SK-N-MC (cell line): ENCODE measurements around the gene PPP1R15B.
"Not testable (repeated sequence)": the region's sequence is repeated elsewhere in the genome, so short reads cannot be mapped to it uniquely, and the experiment has no call there.

Experiments used
- DNase-seq: peaks from one replicate; pipeline ENCODE4 v3.0.0-alpha.2; 2011; ENCODE audit warnings: low read depth, low spot score
- H3K27ac ChIP-seq: fragments of 200-600 bp; sonication (generic); 2 replicates; pipeline ENCODE4 v1.5.1; 2016; ENCODE audit warnings: mixed run types
- H3K36me3 ChIP-seq: fragments of 200-600 bp; sonication (generic); 2 replicates; pipeline ENCODE4 v1.6.1; 2017; ENCODE audit warnings: antibody characterized with exemption, low read length, mixed read lengths; ENCODE audit not compliant: insufficient read depth
- H3K4me3 ChIP-seq: fragments of 200-600 bp; sonication (generic); 2 replicates; pipeline ENCODE4 v1.5.1; 2016
- H3K9ac ChIP-seq: fragments of 200-600 bp; sonication (generic); 2 replicates; pipeline ENCODE4 v1.8.0; 2017; ENCODE audit warnings: mixed run types, mixed read lengths; ENCODE audit not compliant: insufficient read length
- H3K9me3 ChIP-seq: fragments of 200-600 bp; sonication (generic); 2 replicates; pipeline ENCODE4 v1.6.1; 2017; ENCODE audit warnings: low read depth, mild to moderate bottlenecking, antibody characterized with exemption, low read length, moderate library complexity, mixed read lengths
- EZH2 ChIP-seq: fragments of 200-600 bp; sonication (generic); IDR thresholded peaks from one replicate; pipeline ENCODE4 v1.6.1; 2017; ENCODE audit warnings: antibody characterized with exemption
- FOXP2 ChIP-seq: optimal IDR thresholded peaks from 2 replicates; pipeline ENCODE3; 2011; ENCODE audit warnings: mild to moderate bottlenecking, moderate library complexity; ENCODE audit not compliant: insufficient read depth; ENCODE audit errors: extremely low read length, control extremely low read depth
- POLR2AphosphoS5 ChIP-seq: IDR thresholded peaks from 2 replicates; pipeline ENCODE4 v1.6.1; 2012; ENCODE audit warnings: mild to moderate bottlenecking, low read depth, low read length, borderline replicate concordance

PPP1R15B gene

DNA sequence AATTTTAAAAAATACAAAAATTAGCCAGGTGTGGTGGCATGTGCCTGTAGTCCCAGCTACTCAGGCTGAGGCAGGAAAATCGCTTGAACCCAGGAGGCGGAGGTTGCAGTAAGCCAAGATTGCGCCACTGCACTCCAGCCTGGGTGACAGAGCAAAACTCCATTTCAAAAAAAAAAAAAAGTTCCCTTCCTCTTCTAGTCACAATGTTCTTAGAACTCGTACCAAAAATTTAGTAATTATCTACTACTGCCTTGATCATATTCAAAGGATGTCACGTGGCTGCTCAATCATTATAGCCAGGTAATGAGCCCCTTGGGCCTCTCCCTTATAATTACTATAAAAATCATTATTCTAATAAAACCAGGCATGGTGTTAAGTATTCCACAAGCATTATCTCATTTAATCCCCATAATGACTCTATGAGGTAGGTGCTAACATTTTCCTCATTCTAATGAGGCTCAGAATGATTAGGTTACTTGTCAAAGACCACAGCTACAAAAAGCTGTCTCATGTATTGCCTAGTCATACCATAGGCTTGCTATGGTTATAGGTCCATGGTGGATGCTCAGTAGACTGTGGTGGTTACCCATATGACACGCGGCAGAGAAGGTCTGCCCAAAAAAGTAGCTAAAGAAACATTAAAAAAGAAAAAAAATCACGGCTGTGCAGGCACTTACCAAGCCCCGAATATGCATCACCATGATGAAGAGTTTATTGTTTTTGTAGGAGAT, 15.5 kb upstream of the PPP1R15B start:
- H3K4me3 ChIP-seq: no peak overlapping the region
- DNase-seq: no peak
- peaks cover 12% of the 10 kb centered on the region; the same call in 1 of the 2 replicates for H3K36me3 ChIP-seq

GRCh38 chr1:204426474-204426873, 14.9 kb upstream of the PPP1R15B start:
- no peak for DNase-seq
- Histone ChIP-seq H3K9ac (no peak overlapping the region), H3K4me3 (no peak overlapping the region), H3K9me3 (no peaks in the 10 kb centered on the region), H3K27ac (no peak overlapping the region), H3K36me3 (peaks cover 7% of the 10 kb centered on the region; the same call in 1 of the 2 replicates)
- TF ChIP-seq EZH2 (no peak), POLR2AphosphoS5 (no peak), FOXP2 (no peak)

More for the DNA sequence above, 15.5 kb upstream of the PPP1R15B start:
- H3K9me3 ChIP-seq: no peaks in the 10 kb centered on the region
- TF ChIP-seq POLR2AphosphoS5 (no peak), EZH2 (no peak), FOXP2 (no peak)
- H3K9ac ChIP-seq: no peak overlapping the region
- no peak overlapping the region for H3K27ac ChIP-seq

- Histone ChIP-seq H3K9ac (no peak overlapping the region), H3K27ac (no peak overlapping the region), H3K9me3 (no peaks in the 10 kb centered on the region), H3K36me3 (peaks cover 9% of the 10 kb centered on the region; the same call in 1 of the 2 replicates), H3K4me3 (no peak overlapping the region)
- no peak for TF ChIP-seq POLR2AphosphoS5
- TF ChIP-seq EZH2: no peak
- no peak for TF ChIP-seq FOXP2
- DNase-seq: no peak
Observed at GRCh38 chr1:204426035-204426436, 14.4 kb upstream of the PPP1R15B start.

- no peak for TF ChIP-seq FOXP2
- TF ChIP-seq EZH2: no peak
- TF ChIP-seq POLR2AphosphoS5: no peak
- no peak overlapping the region for H3K9ac ChIP-seq
- no peak for DNase-seq
- H3K36me3 ChIP-seq: peaks cover 9% of the 10 kb centered on the region; the same call in 1 of the 2 replicates
- H3K9me3 ChIP-seq: no peaks in the 10 kb centered on the region
- no peak overlapping the region for H3K27ac ChIP-seq
- H3K4me3 ChIP-seq: no peak overlapping the region
Observed at GRCh38 chr1:204424621-204425020, 13.0 kb upstream of the PPP1R15B start.

DNA sequence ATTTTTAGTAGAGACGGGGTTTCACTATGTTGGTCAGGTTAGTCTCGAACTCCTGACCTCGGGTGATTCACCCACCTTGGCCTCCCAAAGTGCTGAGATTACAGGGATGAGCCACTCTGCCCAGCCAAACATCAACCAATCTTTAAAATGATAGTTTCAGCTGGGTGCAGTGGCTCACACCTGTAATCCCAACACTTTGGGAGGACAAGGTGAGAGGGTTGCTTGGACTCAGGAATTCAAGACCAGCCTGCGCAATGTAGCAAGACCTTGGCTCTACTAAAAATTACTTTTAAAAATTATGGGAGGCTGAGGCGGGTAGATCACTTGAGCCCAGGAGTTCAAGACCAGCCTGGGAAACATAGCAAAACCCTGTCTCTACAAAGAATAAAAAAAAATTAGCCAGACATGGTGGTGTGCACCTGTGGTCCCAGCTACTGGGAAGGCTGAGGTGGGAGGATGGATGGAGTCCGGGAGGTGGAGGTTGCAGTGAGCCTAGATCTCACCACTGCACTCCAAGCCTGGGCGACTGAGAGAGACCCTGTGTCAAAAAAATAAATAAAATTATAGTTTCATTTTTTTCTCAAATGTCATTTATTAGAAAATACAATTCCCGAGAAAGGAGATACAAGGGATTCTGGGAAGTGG, 10.6 kb upstream of the PPP1R15B start:
- not testable (repeated sequence) for DNase-seq, H3K36me3 ChIP-seq, H3K27ac ChIP-seq, H3K9ac ChIP-seq, H3K4me3 ChIP-seq, H3K9me3 ChIP-seq

GRCh38 chr1:204421441-204421840, 9.8 kb upstream of the PPP1R15B start:
- DNase-seq: no peak
- no peak overlapping the region for H3K27ac ChIP-seq
- no peak overlapping the region for H3K4me3 ChIP-seq
- peaks cover 6% of the 10 kb centered on the region; the same call in 1 of the 2 replicates for H3K36me3 ChIP-seq
- no peak for TF ChIP-seq EZH2
- no peak overlapping the region for H3K9ac ChIP-seq
- no peaks in the 10 kb centered on the region for H3K9me3 ChIP-seq

GRCh38 chr1:204420039-204421004, 8.7 kb upstream of the PPP1R15B start:
- Histone ChIP-seq H3K9me3 (no peaks in the 10 kb centered on the region), H3K9ac (no peak overlapping the region), H3K27ac (0 out of 2 replicates have a peak overlapping the region, but pooled peaks have one; percentile 23), H3K36me3 (peaks cover 5% of the 10 kb centered on the region; the same call in 1 of the 2 replicates), H3K4me3 (no peak overlapping the region)
- TF ChIP-seq EZH2 (no peak), FOXP2 (no peak), POLR2AphosphoS5 (no peak)
- no peak for DNase-seq

DNA sequence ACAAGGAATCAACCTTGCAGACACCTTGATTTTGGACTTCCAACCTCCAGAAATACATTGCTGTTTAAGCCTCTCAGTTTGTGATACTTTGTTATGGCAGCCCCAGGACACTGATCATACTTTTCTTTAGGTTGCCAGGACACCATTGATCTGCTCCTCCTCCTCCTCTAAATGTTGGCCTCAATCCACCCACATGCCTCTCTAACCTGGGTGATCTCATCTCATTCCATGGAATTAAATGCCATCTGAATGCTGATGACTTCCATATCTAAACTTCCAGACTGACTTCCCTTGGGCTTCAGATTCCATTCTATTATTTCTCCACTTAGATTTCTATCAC, 7.4 kb upstream of the PPP1R15B start:
- no peaks in the 10 kb centered on the region for H3K9me3 ChIP-seq
- no peak overlapping the region for H3K4me3 ChIP-seq
- no peak overlapping the region for H3K9ac ChIP-seq
- TF ChIP-seq POLR2AphosphoS5 (no peak), EZH2 (no peak), FOXP2 (no peak)
- no peak for DNase-seq
- H3K27ac ChIP-seq: peak overlapping the region; percentile 88; the same call in 1 of the 2 replicates
- peaks cover 5% of the 10 kb centered on the region; the same call in 1 of the 2 replicates for H3K36me3 ChIP-seq
